Coronary artery (tissue), 2 donors: ENCODE results near the gene EPHB1.

Experiments used
- DNase-seq: peaks from one replicate; pipeline ENCODE4 v3.0.0-alpha.2; 2017; ENCODE audit warnings: low spot score
- H3K27ac ChIP-seq, 2 donors: fragments of 200-600 bp; sonication (generic); one replicate each; pipeline ENCODE4 v1.5.1; 2016 to 2019
- H3K4me3 ChIP-seq: fragments of 200-600 bp; sonication (generic); 2 replicates; pipeline ENCODE4 v1.5.1; 2016; ENCODE audit warnings: mild to moderate bottlenecking, moderate library complexity
- CTCF ChIP-seq: fragments of 200-600 bp; sonication (generic); IDR thresholded peaks from one replicate; pipeline ENCODE4 v1.5.1; 2019; ENCODE audit warnings: antibody characterized with exemption

EPHB1 gene

DNA sequence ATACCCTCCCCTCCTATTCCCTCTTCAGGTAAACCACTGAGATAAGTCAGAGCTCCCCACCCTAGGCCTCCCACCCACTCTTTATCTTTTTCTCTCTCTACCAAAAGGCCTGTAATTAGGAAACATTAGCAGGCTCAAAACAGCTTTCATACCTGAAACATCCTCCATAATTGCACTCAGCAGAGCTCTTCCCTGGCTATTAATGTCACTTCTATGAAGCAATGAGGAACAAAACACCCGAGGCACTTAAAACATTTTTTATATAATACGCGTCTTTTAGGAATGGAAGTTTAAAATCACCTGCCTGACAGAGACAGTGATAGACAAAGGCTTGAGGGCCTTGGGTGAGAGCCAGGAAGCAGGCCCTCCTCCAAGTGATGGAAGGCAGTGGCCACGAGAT is 138.9 kb downstream of the EPHB1 start:
- H3K27ac ChIP-seq: no peak overlapping the region
- no peak for DNase-seq
- no peak for TF ChIP-seq CTCF
- H3K4me3 ChIP-seq: no peak overlapping the region

GRCh38 chr3:134934933-134935332 is 139.9 kb downstream of the EPHB1 start:
- Histone ChIP-seq H3K27ac (no peak overlapping the region), H3K4me3 (no peak overlapping the region)
- no peak for DNase-seq
- no peak for TF ChIP-seq CTCF

DNA sequence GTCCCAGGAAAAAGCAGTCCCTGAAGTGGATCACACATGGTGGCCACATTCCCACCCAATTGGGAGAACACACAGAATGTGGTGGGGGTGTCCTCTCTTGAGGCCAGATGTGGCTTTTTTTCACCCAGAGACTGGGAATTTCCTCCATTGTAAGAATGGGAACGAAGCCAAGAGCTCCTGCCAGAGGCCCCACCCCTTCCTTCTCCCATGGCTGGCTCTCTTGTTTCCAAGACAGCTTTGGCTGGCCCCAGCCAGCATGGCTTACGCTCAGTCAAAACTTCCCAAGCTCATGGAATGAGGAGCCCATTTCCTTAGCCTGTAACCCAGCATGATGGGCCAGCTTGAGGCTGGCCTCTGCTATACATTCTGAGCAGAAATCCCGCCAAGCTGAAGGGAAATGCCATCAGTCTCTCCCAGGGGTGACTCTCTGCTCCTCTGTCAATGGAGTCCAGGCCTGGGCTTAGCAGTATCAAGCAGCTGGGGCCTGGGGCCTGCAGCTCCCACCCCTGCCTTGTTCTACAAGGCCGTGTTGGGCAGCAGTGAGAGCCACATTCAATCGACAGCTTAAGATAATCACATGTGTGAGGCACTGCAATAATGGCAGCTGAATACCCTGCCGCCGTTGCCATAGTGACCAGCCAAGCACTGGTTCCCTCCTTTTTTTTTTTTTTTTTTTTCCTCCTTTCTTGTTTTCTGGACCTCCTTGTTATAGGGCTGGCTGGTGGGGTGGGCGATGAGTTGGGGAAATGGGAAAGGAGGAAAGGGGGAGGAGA is 142.4 kb downstream of the EPHB1 start:
- no peak for TF ChIP-seq CTCF
- DNase-seq: no peak
- Histone ChIP-seq H3K27ac (no peak overlapping the region), H3K4me3 (no peak overlapping the region)

DNA sequence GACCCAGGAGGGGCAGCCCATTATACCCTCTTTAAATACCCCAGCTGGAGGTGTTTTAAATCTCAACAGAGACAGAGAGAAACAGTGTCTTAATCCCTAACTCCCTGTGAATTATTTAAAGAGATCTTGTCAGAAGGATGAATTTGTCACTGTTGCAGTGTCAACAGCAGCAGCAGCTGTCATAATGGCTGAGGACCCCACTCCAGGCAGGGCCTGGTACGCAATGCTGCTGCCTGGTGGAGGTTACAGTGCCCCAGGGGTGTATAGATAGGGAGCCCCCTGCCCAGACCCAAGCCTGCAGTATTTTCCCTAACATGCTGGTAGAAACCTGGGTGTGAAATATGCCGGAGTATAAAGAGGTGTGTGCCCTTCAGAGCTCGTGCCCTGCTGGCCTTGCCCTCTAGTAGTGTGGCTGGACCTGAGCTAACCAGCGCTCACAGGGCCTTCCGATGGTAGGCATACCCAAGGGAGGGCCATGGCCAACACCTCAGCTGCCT is 143.0 kb downstream of the EPHB1 start:
- no peak for DNase-seq
- H3K4me3 ChIP-seq: no peak overlapping the region
- TF ChIP-seq CTCF: no peak
- no peak overlapping the region for H3K27ac ChIP-seq

GRCh38 chr3:134939978-134940377 is 144.9 kb downstream of the EPHB1 start:
- Histone ChIP-seq H3K27ac (no peak overlapping the region), H3K4me3 (no peak overlapping the region)
- no peak for TF ChIP-seq CTCF
- no peak for DNase-seq

DNA sequence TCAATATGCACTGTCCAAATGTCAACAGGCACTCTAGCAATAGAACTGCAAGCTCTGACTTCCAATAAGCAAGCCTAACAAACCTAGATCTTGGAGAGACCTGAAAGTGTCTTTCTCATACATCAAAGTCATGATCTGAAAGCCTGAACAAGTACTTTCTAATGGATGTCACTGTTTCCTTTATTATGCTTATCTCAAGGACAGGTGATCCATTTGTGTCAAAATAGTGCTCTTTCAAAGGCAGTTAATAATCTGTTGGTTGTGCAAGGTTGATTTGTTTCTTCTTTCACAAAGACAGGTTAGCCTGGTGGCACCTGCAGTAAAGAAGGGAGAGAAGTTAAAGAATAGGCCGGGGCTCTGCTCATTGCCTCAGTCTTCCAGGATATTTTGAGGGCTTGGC is 146.8 kb downstream of the EPHB1 start:
- TF ChIP-seq CTCF: no peak
- DNase-seq: no peak
- H3K4me3 ChIP-seq: no peak overlapping the region
- no peak overlapping the region for H3K27ac ChIP-seq

DNA sequence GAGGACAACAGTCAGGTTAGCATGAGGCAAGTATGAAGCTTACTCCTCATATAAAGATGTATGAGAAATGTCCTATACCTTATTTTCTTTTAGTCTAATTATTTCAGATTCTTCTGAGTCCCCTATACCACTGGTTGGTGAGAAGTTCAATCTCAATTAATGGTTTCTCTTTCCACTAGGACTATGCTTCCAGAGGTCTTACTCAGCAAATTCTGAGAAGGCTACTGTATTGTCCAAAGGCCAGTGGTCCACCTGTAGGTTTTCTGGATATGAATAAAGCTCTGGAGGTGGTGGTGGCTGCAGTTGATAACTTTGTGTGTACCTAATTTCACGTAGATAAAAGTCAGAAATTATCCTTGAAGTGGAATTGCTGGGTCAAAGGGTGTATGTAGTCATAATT is 149.4 kb downstream of the EPHB1 start:
- no peak for TF ChIP-seq CTCF
- no peak for DNase-seq
- Histone ChIP-seq H3K27ac (no peak overlapping the region), H3K4me3 (no peak overlapping the region)
